ENCODE data around the gene TPST2.
"Not testable (repeated sequence)": the region's sequence is repeated elsewhere in the genome, so short reads cannot be mapped to it uniquely, and the experiment has no call there.

TPST2 gene

DNA sequence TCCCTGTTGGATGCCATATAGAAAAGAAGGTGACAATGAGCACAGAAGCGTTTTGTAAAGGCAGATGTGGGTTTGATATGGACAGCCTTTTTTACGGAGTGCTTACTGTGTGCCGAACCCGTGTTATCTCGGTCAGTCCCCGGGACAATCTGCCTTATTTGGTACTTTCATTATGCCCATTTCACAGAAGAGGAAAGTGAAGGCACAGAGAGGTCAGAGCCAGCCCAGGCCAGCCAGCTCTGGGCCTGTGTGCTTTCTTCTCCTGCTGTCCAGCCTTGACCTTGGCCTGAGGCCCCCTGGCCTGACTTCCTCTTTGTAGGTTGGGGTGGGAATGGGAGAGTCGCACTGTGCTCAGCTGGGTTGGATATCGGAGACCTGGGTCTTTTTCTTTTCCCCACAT is 28.5 kb upstream of the TPST2 start:
- peaks cover 29% of the 10 kb centered on the region for H3K4me1 Mint-ChIP-seq
- peak overlapping the region; percentile 75 for H3K27ac Mint-ChIP-seq (ENCODE audit: low read depth)
- no peaks in the 10 kb centered on the region for H3K9me3 Mint-ChIP-seq
- ATAC-seq (replicated peaks; ENCODE audit: extremely low read depth, poor library complexity, severe bottlenecking) (no peak), DNase-seq (ENCODE audit: low spot score in 2 of 2) (no peak)
- no peaks in the 10 kb centered on the region for H3K36me3 Mint-ChIP-seq (ENCODE audit: insufficient read depth)
- no peak overlapping the region for H3K4me3 Mint-ChIP-seq
- H3K27me3 Mint-ChIP-seq, result no peaks in the 10 kb centered on the region

DNA sequence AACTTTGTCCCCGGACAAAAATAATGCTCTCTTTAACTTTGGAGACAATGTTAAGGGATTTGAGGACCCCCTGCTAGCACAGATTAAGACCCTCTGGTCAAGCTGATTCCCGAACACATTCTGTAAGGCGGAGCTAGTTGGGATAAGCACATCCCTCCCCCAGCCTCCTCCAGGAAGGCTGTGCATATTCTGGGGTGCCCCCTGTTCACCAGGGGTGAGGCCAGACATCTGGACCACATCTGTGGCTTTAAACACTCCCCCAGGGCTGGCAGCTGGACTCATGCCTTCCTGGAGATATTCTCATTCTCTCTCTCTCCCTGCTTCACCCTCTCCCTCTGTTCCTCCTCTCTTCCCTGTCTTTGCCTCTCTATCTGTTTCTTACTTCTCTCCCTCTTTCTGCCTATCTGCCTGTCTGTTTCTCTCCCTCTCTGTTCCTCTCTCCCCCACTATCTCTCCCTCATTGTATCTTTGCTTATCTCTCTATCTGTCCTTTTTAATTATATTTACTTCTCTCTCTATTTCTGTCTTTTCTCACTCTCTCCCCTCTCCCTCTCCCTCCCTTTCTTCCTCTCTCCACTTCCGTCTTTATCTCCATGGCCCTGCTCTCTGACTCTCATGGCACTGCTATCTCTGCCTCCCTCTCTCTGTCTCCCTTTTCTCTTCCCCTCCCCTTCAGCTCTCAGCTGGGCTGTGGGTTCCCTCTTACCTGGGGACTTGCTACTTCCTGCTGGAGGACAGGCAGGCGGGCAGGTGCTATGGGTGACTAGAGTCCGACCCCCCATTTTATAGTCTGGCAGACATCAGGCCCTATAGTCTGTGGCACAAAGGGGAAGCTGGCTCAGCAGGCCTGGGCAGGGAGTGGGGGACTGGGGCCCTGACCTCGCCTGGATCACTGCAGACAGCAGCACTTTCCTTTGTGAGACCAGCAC is 27.6 kb upstream of the TPST2 start, which contains the start of gene CRYBB1:
Gene CRYBB1 (minus strand): TSS at position 757 of the 929 bp plus-strand sequence. CDS start 1,708 bp downstream, outside the sequence.
- Mint-ChIP-seq H3K4me1 (peaks cover 34% of the 10 kb centered on the region), H3K9me3 (no peaks in the 10 kb centered on the region), H3K36me3 (ENCODE audit: insufficient read depth) (no peaks in the 10 kb centered on the region), H3K27me3 (no peaks in the 10 kb centered on the region), H3K4me3 (no peak within 1 kb of the TSS), H3K27ac (ENCODE audit: low read depth) (peak within 1 kb of the TSS; percentile 75)
- no peak for ATAC-seq (replicated peaks; ENCODE audit: extremely low read depth, poor library complexity, severe bottlenecking)
- DNase-seq (ENCODE audit: low spot score in 2 of 2), result no peak

DNA sequence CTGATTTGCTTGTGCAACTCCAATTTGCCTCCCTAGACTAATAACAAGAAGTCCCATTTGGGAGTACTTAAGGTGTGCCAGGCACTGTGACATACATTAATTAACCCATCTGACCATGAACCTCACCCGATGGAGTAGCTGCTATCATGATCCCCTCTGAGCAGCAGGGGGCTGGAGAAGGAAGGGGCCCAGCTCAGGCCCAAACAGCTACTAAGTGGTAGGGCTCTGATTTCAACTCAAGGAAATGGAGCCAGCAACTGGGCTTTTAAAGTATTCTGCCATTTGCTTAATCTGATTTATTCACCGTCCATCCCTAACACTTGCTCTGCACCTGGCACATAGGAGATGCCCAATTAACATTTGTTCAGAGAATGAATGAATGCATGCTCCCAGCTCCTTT is 26.7 kb upstream of the TPST2 start:
- H3K9me3 Mint-ChIP-seq, result no peaks in the 10 kb centered on the region
- H3K4me1 Mint-ChIP-seq, result peaks cover 34% of the 10 kb centered on the region
- ATAC-seq (replicated peaks; ENCODE audit: extremely low read depth, poor library complexity, severe bottlenecking) (no peak), DNase-seq (ENCODE audit: low spot score in 2 of 2) (no peak)
- no peak overlapping the region for H3K27ac Mint-ChIP-seq (ENCODE audit: low read depth)
- no peaks in the 10 kb centered on the region for H3K36me3 Mint-ChIP-seq (ENCODE audit: insufficient read depth)
- no peaks in the 10 kb centered on the region for H3K27me3 Mint-ChIP-seq
- H3K4me3 Mint-ChIP-seq, result no peak overlapping the region

DNA sequence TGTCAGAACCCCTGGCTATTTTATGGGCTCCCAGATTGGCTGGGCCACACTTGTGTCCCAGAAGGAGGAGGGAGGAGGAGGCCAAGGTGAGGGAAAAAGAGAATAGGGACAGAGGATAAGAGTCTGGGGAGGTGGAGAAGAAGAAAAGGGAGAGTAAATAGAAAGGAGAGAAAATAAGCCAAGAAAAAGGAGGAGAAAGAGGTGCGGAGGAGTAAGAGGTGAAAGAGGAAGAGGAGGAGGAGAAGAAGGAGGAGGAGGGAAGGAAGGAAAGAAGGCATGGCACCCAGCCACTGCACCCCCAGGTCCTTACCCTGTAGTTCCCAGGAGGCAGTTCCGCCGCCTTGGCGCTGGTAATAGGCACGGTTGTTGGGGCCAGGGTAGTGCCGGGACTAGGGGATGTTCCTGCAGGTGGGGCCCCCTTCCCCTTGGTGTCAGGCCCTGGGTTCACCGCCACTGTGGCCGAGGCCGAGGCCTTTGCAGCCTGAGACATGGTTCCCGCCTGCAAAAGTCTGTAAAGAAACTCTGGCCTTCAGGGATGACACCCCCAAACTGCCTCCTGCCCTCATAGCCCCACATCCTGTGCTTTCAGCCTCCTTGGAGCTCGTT is 26.0 kb upstream of the TPST2 start:
- ATAC-seq (replicated peaks; ENCODE audit: extremely low read depth, poor library complexity, severe bottlenecking), result no peak
- no peaks in the 10 kb centered on the region for H3K36me3 Mint-ChIP-seq (ENCODE audit: insufficient read depth)
- no peak overlapping the region for H3K4me3 Mint-ChIP-seq
- H3K9me3 Mint-ChIP-seq, result no peaks in the 10 kb centered on the region
- peaks cover 34% of the 10 kb centered on the region for H3K4me1 Mint-ChIP-seq
- no peak for DNase-seq (ENCODE audit: low spot score in 2 of 2)
- H3K27ac Mint-ChIP-seq (ENCODE audit: low read depth), result no peak overlapping the region
- H3K27me3 Mint-ChIP-seq, result no peaks in the 10 kb centered on the region

DNA sequence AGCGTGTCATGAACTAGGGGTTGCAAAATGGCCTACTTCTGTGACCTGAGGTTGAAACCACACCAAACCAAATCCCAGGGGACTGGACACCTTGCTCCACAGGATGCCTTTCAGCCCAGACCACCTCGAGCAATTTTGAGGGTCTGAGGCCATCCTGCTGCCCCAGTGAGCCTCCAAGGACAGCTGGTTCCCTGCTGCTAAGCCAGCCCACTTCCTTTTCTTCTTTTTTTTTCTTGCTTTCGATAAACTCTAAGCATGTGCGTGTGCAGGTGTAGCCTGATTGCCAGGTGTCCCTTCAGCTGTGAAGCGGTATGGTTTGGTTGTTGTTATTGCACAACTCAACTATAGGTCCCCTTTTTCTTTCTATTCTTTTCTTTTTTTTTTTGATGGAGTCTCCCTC is 25.2 kb upstream of the TPST2 start:
- no peaks in the 10 kb centered on the region for H3K36me3 Mint-ChIP-seq (ENCODE audit: insufficient read depth)

DNA sequence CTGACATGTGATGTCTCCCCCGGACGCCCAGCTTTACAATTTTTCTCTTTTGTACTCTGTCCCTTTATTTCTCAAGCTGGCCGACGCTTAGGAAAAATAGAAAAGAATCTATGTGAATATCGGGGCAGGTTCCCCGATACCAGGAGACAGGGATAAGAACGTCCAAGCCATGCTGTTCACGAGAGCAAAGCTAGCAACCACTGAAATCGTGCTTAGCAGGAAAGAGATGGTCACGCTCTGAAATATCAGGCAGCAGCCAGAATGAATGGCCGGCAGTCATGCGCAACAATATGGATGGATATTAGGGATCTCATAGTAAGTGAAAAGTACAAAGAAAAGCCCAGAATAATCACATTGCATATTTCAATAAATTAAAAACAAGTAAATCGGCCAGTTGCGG is 24.4 kb upstream of the TPST2 start:
- ATAC-seq (replicated peaks; ENCODE audit: extremely low read depth, poor library complexity, severe bottlenecking), result no peak
- no peaks in the 10 kb centered on the region for H3K36me3 Mint-ChIP-seq (ENCODE audit: insufficient read depth)
- no peaks in the 10 kb centered on the region for H3K27me3 Mint-ChIP-seq
- H3K27ac Mint-ChIP-seq (ENCODE audit: low read depth), result no peak overlapping the region
- DNase-seq (ENCODE audit: low spot score in 2 of 2), result no peak
- peaks cover 49% of the 10 kb centered on the region for H3K4me1 Mint-ChIP-seq
- H3K4me3 Mint-ChIP-seq, result no peak overlapping the region
- H3K9me3 Mint-ChIP-seq, result no peaks in the 10 kb centered on the region

More for the DNA sequence above, 25.2 kb upstream of the TPST2 start:
- Mint-ChIP-seq H3K4me3 (no peak overlapping the region), H3K27me3 (no peaks in the 10 kb centered on the region), H3K27ac (ENCODE audit: low read depth) (no peak overlapping the region), H3K9me3 (no peaks in the 10 kb centered on the region), H3K4me1 (peaks cover 42% of the 10 kb centered on the region)
- DNase-seq (ENCODE audit: low spot score in 2 of 2) (no peak), ATAC-seq (replicated peaks; ENCODE audit: extremely low read depth, poor library complexity, severe bottlenecking) (no peak)

DNA sequence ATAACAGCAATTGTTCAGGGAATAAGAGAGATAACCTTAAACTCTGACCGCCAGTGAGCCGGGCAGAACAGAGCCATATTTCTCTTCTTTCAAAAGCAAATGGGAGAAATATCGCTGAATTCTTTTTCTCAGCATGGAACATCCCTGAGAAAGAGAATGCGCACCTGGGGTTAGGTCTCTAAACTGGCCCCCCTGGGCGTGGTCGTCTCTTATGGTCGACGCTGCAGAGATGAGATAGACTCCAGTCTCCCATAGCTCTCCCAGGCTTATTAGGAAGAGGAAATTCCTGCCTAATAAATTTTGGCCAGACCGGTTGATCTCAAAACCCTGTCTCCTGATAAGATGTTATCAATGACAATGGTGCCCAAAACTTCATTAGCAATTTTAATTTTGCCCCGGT is 23.8 kb upstream of the TPST2 start:
- H3K9me3 Mint-ChIP-seq; ATAC-seq (replicated peaks; ENCODE audit: extremely low read depth, poor library complexity, severe bottlenecking); H3K36me3 Mint-ChIP-seq (ENCODE audit: insufficient read depth); H3K27ac Mint-ChIP-seq (ENCODE audit: low read depth); H3K27me3 Mint-ChIP-seq; H3K4me3 Mint-ChIP-seq; DNase-seq (ENCODE audit: low spot score in 2 of 2): not testable (repeated sequence)
- peaks cover 49% of the 10 kb centered on the region for H3K4me1 Mint-ChIP-seq

DNA sequence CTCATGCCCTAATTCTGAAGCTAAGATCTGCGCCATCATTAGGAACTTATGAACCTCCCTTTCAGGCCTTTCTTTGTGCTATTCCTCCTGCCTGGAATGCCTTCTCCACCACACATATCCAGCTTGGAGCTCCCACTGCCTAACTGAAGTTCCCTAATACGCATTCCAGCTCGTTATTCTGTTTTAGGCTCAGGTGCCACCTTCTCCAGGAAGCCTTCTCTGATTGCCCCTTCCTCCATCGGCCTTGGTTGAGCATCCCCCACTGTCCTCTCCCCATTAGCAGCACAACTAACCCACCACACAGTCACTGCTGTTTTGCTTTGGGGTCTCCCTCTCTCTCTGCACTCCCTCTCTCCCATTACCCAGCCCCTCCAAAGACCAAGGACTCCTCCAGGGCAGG is 22.7 kb upstream of the TPST2 start:
- Mint-ChIP-seq H3K27me3 (no peaks in the 10 kb centered on the region), H3K4me3 (no peak overlapping the region), H3K36me3 (ENCODE audit: insufficient read depth) (no peaks in the 10 kb centered on the region), H3K9me3 (no peaks in the 10 kb centered on the region), H3K27ac (ENCODE audit: low read depth) (no peak overlapping the region), H3K4me1 (peaks cover 52% of the 10 kb centered on the region)
- ATAC-seq (replicated peaks; ENCODE audit: extremely low read depth, poor library complexity, severe bottlenecking) (no peak), DNase-seq (ENCODE audit: low spot score in 2 of 2) (no peak)

DNA sequence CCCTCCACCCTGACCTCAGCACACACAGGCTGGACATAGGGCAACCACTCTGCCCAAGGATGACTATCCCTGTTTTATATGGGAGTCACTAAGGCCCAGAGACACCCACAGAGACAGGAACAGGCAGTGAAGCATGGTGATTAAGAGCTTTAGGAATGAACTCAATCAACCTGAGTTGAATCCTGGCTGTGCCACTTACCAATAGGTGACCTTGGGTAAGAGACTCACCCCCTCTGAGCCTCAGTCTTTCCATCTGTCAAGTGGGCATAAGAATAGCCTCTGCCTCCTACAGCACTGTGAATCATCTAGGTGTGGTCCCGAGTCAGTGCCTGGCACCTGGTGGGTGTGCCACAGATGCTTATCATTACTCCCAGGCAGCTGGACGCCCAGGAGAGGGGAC is 21.1 kb upstream of the TPST2 start:
- Mint-ChIP-seq H3K9me3 (no peaks in the 10 kb centered on the region), H3K4me3 (peak overlapping the region; percentile 70), H3K4me1 (peaks cover 39% of the 10 kb centered on the region), H3K36me3 (ENCODE audit: insufficient read depth) (no peaks in the 10 kb centered on the region), H3K27me3 (no peaks in the 10 kb centered on the region), H3K27ac (ENCODE audit: low read depth) (peak overlapping the region; percentile 0)
- ATAC-seq (replicated peaks; ENCODE audit: extremely low read depth, poor library complexity, severe bottlenecking) (no peak), DNase-seq (ENCODE audit: low spot score in 2 of 2) (no peak)

DNA sequence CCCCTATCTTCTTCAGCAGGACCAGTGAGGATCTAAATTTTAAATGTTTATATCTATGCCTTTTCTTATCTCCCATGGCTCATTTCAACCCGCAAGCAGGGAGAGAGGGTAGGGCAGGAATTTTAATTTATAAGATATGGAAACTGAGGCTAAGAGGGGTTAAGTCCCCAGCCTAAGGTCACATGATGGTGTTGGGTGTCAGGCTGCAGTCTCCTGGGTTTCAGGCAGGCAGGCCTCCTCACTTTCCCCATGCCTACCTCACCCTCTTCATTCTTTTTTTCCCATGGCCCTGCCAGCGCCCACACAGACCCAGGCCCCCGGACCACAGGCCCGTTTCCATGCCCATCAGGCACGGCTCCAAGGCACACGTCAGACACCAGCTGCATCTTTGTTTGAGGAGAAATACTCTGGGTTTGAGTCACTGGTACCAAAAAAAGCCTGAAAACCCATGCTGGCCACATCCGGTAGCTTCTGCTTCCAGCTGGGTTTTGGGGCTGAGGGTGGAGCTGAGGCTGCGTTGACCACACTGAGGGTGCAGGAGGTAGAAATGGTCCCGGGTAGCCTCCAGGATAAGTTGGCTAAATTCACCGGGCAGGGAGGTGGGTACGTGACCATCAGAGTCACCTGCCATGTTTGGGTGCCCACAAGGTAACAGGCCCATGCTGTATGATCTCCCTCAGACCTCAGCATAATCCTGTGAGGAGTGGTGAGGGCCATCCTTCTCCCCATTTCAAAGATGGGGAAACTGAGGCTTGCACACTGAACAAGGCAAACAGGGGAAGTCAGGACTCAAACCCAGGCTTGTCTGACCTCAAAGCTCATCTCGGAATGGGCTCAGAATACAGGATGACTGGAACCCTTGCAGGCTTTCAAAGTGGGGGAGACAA is 20.4 kb upstream of the TPST2 start:
- peak overlapping the region; percentile 70 for H3K4me3 Mint-ChIP-seq
- ATAC-seq (replicated peaks; ENCODE audit: extremely low read depth, poor library complexity, severe bottlenecking) (peak; percentile 82), DNase-seq (ENCODE audit: low spot score in 2 of 2) (peak in 1 of 2 donors; percentile 33)
- no peaks in the 10 kb centered on the region for H3K27me3 Mint-ChIP-seq
- peak overlapping the region; percentile 0 for H3K27ac Mint-ChIP-seq (ENCODE audit: low read depth)
- peaks cover 39% of the 10 kb centered on the region for H3K4me1 Mint-ChIP-seq
- no peaks in the 10 kb centered on the region for H3K9me3 Mint-ChIP-seq
- no peaks in the 10 kb centered on the region for H3K36me3 Mint-ChIP-seq (ENCODE audit: insufficient read depth)

DNA sequence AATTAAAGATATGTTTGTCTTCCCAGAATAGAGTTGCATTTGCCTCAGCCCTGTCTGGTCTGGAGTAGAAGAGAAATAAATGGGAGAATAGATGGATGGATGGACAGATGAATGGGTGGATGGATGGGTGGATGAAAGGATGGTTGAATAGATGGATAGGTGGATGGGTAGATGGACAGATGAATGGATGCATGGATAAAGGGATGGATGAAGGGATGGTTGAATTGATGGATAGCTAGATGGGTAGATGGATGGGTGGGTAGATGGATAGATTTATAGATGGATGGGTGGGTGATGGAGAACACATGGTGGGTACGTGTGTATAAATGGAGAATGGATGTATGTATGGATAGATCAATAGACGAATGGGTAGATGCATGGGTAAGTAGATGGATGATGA is 19.4 kb upstream of the TPST2 start:
- Mint-ChIP-seq H3K27ac (ENCODE audit: low read depth) (peak overlapping the region; percentile 0), H3K36me3 (ENCODE audit: insufficient read depth) (peaks cover 2% of the 10 kb centered on the region), H3K27me3 (no peaks in the 10 kb centered on the region), H3K4me1 (peaks cover 47% of the 10 kb centered on the region), H3K9me3 (no peaks in the 10 kb centered on the region), H3K4me3 (no peak overlapping the region)
- DNase-seq (ENCODE audit: low spot score in 2 of 2) (no peak), ATAC-seq (replicated peaks; ENCODE audit: extremely low read depth, poor library complexity, severe bottlenecking) (no peak)

DNA sequence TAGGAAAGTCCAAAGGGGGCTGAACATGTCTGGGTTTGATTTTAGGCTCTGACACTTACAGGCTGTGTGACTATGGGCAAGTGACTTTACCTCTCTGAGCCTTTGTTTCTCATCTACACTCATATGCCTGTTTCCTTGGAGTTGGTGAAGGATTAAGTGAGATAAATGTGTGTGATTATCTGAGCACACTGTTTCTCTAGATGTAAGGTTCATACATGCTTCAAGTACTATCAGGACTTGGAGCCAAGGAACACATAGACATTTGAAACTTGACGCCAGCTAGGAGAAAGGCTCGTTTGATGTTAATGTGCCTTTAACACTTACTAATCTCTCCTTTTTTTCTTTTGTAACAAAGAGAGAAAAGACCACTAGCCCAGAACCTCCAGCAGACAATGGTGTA is 18.2 kb upstream of the TPST2 start:
- H3K36me3 Mint-ChIP-seq (ENCODE audit: insufficient read depth), result peaks cover 2% of the 10 kb centered on the region
- no peaks in the 10 kb centered on the region for H3K9me3 Mint-ChIP-seq
- H3K4me1 Mint-ChIP-seq, result peaks cover 47% of the 10 kb centered on the region
- no peak overlapping the region for H3K27ac Mint-ChIP-seq (ENCODE audit: low read depth)
- DNase-seq (ENCODE audit: low spot score in 2 of 2), result no peak
- H3K27me3 Mint-ChIP-seq, result no peaks in the 10 kb centered on the region
- no peak overlapping the region for H3K4me3 Mint-ChIP-seq
- no peak for ATAC-seq (replicated peaks; ENCODE audit: extremely low read depth, poor library complexity, severe bottlenecking)

All from central memory CD8-positive, alpha-beta T cell (primary cell).